Skin of body (tissue), 2 donors: ENCODE results near the gene RHOC. TPM values are rescaled to one million over a fixed set of nuclear protein-coding genes. Genes with fewer than 3 reads are reported as not detected.
"Not testable (repeated sequence)": the region's sequence is repeated elsewhere in the genome, so short reads cannot be mapped to it uniquely, and the experiment has no call there.

ENCODE experiments used
- DNase-seq: peaks from one replicate; lab custom pipeline; 2025; lab: John Stamatoyannopoulos, UW
- total RNA-seq: library from RNA; depleted of rRNA; stranded (reverse); fragments of >200 nt; gene quantifications from one replicate; pipeline ENCODE4 v1.2.3, GENCODE V29; 2014

Gene RHOC
- 108 TPM for total RNA-seq

DNA sequence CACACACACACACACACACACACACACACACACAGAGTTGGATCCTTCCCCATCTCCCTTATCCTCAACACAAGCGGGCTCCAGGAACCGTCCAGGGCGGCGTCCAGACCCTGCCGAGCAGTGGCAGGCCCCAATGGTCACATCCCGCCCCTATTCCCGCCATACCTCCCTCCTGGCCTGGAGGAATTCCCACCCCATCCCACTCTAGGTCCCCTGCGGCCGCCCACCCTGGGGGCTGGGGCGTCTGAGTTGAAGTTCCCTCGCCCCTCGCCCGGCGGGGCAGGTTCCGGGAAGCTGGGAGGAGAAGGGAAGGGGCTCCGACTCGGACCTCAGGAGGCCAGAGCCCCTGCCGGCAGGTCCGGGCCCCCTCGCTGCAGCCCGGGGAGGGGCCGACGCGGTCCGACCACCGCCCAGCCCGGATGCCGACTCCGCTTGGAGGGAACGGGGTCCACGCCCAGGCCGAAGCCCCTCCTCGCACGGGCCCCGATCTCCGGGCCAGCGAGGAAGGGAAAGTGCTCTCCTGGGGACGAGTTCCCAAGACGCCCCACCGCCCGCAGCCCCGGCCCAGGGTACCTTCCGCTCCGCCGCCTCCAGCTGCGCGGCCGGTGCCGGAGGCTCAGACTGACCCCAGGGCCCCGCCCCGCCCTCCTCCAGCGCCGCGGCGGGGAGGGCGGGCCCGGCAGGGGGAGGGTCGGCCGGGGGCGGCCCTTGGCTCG is at the start of gene RHOC:
Gene RHOC, minus strand, starts transcription at position 623 of the 716 bp plus-strand sequence. CDS start 3,328 bp downstream, outside the sequence.
- peak; percentile 69 for DNase-seq

DNA sequence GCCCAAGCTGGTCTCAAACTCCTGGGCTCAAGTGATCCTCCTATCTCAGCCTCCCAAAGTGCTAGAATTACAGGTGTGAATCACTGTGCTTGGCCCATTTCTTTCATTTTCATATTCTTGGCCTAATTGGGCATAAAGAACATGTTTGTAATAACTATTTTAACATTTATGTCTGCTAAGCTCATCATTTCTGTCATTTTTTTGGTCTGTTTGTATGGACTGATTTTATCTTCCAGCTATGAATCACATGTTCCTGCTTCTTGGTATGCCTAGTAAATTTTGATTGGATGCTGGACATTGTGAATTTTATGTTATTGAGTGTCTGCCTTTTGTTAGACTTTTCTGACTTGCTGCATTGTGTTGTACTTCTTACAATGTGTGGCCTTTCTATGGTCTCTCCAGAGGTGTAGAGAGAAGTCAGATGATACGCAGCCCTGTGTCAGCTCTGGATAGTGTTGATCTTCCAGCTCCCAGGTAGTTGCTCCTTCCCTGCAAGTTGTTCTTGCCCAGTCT is 47.2 kb upstream of the RHOC start:
- DNase-seq = no peak

DNA sequence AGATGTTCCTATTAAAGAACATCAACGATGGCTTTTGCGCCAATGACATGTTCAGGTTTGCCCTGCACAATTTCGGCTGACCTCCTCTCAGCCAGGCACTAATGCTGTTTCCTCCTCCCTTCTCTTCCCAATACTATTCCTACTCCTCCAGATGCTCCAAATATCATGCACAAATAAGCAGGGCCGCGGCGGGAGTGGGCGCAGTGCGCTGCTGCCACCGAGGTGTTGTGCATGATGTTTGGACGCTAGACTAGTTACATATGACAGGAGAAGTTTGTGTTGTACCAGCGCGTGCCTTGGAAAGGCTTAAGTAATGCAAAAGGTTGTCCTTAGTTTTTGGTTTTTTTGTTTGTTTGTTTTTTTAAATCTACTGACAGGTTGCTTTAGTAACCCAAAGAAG is 41.5 kb upstream of the RHOC start:
- no peak for DNase-seq

DNA sequence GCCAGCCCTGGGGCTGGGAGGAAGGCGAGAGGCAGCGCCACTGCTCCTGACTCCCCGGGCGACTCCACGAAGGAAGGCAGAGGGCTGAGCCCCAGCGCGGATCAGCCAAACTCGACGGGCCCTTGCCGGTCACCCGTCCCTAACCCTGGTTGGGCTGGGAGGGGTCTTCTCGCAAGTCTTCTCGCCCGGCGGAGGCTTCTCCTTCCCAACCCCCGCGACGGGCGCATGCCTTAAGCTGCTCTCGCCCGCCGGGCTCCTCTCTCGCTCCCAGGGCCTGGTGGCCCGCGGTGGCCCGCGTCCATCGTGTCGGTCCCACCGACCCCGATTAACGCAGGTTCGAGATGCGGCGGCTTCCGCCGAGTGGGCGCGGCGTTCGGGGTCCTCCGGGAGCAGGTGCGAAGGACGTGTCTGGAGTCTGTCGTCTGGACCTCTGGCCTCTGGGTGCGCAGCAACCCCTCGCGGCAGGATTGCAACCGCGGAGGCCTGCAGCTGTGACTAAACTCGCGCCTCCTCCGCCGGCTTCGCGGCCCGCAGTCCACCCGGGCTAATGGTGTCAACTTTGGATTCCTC is 37.2 kb upstream of the RHOC start:
- DNase-seq = no peak

DNA sequence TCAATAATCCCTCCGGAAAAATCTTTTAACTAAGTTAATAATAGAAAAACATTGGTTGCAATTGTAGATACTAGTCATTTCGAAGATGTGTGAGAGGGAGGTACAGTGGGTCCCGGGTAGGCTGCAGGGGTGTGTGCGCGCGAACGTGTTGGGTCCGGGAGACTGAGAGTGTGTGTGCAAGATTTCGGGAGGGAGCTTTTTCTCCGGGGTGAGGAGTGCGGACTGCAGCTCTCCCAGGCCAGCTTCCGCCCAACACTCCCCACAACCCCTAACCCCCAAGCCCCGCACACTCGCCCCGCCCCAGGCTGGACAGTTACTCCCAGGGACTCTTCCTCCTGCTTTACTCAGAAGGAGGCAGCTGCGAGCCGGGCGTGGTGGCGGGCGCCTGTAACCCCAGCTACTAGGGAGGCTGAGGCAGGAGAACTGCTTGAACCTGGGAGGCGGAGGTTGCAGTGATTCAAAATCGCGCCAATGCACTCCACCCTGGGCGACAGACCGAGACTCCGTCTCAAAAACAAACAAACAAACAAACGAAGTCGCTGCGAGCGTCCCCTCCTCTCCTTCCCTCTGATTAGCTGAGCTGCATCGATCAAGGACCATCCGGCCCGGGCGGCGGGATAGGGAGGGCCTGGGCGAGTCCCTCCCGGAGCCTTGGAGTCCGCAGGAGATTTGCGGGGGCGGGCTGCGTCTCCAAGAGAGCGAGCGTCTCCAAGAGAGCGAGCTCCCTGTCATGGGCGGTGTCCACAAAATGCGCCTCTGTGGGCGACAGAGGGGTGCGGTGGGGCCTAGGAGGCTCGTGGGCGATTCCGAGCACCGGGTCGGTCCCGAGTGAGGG is 36.5 kb upstream of the RHOC start:
- no peak for DNase-seq

DNA sequence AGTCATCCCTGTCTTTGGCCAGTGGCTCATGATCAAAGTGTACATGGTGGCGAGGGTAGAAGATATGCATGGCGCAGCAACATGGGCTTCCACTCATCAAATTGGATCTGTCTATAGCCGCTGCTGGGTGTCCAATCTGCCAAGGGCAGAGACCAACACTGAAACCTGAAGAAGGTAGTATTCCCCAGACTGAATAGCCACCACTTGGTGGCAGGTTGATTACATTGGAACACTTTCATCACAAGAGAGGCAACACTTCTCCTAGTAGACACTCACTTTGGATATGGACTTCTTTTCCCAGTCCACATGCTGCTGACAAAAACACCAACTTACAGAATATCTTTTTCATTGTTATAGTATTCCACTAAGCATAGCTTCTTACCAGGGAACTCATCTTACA is 30.6 kb upstream of the RHOC start:
- no peak for DNase-seq

DNA sequence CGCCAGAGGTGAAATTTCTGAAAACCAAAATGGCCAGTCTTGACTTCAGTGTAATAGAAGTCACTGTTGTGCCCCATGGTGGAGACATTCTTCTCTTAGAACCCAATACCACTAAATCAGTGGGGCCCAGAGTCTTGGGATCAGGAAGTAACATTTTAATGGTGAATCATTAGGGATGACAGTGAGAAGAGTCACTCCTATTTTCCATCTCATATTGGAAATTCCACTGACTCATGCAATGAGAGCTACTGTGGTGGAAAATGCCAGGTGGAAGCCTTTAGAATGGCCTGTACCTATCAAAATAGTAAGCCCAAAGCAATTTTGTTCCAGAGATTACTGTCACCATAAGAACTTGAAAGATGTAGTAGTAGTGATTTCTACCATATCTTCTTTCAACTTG is 28.8 kb upstream of the RHOC start:
- DNase-seq = no peak

DNA sequence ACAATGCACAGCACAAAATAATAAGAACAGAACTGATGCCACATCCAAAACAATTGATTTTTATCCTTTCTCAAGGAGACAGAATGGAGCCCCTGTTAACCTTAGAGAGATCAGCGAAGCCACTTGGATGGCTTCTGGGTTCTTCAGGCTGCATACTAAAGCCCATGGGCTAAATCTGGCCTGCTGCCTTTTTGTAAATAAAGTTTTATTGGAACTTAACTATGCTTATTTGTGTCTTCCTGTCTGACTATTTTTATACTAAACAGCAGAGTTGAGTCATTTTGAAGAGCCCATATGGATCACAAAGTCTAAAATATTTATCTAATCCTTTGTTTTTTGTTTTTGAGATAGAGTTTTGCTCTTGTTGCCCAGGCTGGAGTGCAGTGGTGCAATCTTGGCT is 24.5 kb upstream of the RHOC start:
- no peak for DNase-seq

DNA sequence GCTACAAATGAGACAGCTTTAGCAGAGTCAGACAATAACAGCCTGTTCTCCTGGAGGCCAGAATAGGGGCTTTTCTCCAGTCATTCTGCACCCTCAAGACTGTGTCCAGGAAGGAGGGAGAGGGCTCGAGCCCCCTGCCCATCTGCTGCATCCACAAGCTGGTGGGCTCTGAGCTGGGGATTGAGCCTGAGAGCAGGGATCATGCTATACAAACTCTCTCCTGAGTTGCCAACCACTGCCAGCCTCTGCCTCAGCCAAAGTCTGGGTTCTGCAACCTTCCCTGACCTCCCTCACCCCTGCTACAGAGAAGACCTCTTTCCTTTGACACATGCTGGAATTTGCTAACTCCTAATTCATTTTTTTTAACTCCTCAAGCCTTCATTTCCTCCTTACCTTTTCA is 23.0 kb upstream of the RHOC start:
- DNase-seq = no peak

DNA sequence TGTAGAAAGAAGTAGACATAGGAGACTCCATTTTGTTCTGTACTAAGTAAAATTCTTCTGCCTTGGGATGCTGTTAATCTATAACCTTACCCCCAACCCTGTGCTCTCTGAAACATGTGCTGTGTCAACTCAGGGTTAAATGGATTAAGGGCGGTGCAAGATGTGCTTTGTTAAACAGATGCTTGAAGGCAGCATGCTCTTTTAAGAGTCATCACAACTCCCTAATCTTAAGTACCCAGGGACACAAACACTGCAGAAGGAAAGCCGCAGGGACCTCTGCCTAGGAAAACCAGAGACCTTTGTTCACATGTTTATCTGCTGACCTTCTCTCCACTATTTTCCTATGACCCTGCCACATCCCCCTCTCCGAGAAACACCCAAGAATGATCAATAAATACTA is 22.1 kb upstream of the RHOC start:
- not testable (repeated sequence) for DNase-seq

DNA sequence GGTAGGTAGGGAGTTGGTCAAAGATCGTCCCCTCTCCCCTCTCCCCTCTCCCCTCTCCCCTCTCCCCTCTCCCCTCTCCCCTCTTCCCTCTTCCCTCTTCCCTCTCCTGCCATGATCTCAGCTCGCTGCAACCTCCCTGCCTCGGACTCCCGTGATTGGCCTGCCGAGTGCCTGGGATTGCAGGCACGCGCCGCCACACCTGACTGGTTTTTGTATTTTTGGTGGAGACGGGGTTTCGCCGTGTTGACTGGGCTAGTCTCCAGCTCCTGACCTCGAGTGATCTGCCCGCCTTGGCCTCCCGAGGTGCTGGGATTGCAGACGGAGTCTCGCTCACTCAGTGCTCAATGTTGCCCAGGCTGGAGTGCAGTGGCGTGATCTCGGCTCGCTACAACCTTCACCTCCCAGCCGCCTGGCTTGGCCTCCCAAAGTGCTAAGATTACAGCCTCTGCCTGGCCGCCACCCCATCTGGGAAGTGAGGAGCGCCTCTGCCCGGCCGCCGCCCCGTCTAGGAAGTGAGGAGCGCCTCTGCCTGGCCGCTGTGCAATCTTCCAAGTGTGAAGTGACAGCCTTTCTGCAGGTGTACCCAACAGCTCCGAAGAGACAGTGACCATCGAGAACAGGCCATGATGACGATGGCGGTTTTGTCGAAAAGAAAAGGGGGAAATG is 21.5 kb upstream of the RHOC start:
- DNase-seq = not testable (repeated sequence)

DNA sequence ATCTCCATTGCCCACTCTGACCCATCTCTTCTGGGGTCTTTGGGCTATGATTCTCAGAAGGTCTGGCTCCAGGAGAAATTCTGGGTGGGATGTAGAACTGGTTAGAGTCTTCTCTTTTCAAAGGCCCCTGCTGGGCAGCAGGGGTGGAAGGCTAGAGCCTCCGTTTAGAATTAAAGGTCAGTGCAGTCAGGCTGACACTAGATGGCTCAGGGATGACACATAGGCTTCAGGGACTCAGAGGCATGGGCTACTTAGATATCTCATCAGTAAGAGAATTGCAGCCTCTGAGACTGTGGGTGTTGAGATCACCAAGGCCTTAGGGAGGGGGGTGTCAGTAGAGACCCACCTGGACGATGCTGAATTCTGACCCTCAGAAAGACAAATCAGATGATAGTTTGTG is 20.8 kb upstream of the RHOC start:
- DNase-seq = no peak

DNA sequence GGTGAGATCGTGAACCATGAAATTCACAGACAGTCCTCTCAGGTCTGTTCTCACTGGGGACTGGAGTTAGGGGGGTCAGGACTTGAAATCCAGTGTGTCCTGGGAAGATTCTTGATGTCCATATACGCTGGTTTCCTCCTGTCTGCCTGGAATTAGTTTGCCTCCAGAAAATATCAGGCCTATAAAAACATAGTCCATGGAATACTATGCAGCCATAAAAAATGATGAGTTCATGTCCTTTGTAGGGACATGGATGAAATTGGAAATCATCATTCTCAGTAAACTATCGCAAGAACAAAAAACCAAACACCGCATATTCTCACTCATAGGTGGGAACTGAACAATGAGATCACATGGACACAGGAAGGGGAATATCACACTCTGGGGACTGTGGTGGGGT is 17.3 kb upstream of the RHOC start:
- DNase-seq = not testable (repeated sequence)

DNA sequence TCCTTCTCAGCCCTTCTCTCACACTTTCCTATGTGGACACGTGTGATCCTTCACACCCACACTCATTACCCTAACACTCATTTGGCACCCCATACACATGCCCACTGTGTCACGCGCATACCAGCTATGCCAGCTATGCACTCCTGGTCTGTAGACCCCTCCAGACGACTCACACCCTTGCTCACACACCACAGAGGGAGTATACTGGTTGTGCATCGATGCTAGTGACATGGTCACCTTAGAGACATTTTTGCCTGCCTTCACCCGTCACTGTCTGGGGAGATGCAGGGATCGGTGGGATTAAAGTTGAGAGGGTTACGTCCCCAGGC is 16.5 kb upstream of the RHOC start:
- DNase-seq = no peak

DNA sequence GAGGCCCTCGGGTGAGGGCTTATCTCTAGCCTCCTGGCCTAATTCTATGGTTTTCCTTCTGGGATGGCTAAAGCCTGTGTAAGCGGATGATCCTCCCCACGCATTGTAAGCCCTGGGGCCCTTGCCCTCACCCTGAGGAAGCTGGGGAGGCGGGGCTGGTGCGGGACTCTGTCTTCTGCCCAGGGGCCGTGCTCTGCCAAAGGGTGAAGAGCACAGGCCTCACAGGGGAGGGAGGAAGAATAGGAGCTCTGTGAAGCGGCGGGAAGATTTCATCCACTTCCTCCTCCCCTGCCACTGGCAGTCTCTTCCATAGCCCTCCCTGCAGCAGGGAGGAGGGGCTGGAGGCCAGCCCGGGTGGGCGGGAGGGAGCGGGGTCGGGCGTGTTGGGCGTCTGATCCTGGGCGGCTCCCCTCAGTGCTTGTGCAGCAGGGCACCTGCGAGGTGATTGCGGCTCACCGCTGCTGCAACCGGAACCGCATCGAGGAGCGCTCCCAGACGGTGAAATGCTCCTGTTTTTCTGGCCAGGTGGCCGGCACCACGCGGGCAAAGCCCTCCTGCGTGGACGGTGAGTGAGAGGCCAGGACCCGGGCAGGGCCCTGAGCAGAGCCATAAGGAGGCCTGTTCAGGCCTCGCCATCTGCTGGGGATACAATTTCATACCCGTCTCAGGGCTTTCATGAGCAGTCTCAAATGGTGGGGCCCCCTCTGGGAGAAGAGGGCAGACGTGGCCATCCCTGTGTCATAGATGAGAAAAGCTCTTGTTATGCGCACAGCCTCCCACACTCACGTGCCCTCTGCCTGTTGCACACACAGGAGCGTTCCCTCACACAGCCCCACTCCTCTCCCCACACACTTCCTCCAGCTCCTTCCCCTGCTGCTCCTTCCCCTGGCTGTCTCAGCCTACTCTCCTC is 15.9 kb upstream of the RHOC start:
- no peak for DNase-seq

DNA sequence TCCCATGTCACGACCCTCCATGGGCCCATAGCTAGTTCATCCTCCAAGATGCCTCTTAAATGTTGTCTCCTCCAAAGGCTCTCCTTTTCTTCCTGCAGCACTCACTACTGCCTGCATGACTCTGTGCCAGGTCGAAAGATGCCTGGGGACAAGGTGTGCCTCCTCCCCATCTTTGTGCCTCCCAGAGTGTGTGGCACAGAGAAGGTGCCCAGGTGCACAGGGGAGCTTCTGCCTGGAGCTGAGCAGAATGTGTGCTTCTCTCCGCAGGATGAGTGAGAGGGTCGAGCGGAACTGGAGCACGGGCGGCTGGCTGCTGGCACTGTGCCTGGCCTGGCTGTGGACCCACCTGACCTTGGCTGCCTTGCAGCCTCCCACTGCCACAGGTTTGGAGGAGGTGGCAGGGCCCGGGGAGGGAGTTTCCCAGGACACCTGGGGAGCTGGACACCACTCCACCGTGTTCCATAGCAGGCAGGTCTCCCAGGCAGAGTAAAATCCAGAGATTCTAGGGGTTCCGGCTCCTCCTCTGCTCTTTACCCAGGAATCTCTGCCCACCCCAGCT is 15.1 kb upstream of the RHOC start:
- no peak for DNase-seq

DNA sequence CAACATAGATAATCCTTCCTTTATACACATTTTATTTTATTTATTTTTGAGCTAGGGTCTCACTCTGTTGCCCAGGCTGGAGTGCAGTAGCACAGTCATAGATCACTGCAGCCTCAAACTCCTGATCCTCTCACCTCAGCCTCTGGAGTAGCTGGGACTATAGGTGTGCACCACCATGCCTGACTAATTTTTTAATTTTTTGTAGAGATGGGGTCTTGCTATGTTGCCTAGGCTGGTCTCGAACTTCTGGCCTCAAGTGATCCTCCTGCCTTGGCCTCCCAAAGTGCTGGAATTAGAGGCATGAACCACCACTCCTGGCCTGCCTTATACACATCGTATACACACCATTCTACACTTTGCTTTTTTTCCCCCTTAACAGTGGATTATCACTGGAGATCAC is 14.4 kb upstream of the RHOC start:
- DNase-seq = not testable (repeated sequence)

DNA sequence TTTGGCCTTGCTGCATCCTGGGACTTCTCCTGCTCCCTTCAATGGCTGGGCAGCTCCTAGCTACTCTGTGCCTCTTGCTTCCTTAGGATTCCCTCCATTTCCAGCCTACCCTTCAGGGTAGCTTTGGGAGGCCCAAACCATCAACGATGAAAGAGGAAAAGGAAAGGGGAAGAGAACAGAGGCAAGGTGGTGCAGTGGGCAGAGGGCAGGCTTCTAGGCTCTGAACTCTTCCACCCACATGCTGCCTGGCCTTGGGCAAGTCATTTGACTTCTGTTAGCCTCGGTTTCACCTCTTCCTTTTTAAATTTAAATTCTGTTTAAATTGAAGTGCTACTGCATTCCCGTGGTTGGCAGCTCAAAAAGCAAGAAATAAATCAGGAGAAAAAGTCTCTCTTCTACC is 13.9 kb upstream of the RHOC start:
- DNase-seq = no peak

DNA sequence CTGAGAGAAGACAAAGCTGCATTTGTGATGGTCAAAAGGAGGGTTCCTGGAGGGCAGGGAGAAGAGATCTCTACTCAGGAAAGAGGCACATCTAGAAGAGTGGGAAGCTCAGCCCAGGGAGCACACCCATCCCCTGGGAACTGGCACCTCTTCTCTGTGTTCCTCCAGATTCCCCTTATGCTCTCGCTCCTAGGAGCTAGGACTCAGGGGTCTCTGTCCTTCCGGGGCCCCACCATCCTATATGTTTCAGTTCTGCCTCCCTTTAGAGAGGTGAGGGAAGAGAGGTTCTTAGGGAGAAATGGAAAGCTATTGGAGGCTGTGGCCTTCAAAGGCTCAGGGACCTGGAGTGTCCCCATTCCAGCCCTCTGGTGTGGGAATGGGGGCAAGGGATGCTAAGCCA is 12.8 kb upstream of the RHOC start:
- DNase-seq = no peak

DNA sequence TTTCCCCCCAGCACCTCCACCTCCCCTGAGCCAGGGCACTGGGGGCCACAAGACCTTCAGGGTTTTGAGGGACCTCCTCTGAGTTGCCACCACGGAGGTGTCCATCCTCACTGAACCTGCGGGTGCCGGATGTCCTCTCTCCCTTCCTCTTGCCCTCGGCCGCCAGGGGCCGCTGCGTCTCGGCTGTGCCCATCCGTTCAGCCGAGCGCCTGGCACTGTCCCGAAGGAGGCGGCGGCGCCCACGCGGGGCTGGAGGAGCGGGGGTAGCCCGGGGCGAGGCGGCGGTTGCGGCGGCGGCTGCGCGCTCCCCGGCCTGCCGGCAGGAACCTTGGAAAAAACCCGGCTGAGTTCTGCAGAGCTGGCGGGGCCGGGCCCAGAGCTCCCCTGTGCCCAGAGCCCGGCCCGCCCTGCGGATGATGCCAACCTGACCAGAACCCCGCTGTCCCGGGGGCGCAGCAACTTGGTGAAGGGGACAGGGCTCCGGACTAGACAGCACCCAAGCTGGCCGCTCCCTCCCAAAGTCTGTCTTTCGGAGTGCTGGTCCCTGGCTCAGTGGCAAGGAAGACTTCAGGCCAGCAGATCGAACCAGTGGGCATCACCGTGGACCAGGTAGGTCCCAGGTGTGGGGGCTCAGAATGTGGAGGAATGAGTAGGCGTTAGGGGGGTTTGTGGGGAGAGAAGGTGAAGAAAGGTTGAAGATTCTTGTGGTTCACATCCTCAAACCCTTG is 11.9 kb upstream of the RHOC start:
- DNase-seq = no peak
